HG02938 (cell line): ENCODE measurements around the gene TNFAIP3.
A peak's percentile ranks its signal among the peaks of the same experiment; 100 is the strongest.

ENCODE experiments used
- ATAC-seq: cut with Tn5 transposase; IDR thresholded peaks from one replicate; pipeline ENCODE4 v1.9.1; 2021; ENCODE audit warnings: mild to moderate bottlenecking, moderate library complexity; ENCODE audit not compliant: unreplicated experiment

TNFAIP3 gene

GRCh38 chr6:137917551-137918325 is 50.7 kb downstream of the TNFAIP3 start:
- no peak for ATAC-seq

GRCh38 chr6:137919502-137919823 is 52.4 kb downstream of the TNFAIP3 start:
- no peak for ATAC-seq

- ATAC-seq = no peak
These were observed 53.0 kb downstream of the TNFAIP3 start for GRCh38 chr6:137919837-137920730.

- peak; percentile 58 for ATAC-seq
These were observed 54.8 kb downstream of the TNFAIP3 start for GRCh38 chr6:137921823-137922222.

- no peak for ATAC-seq
These were observed 57.0 kb downstream of the TNFAIP3 start for GRCh38 chr6:137923866-137924653.

- ATAC-seq = no peak
These were observed 58.2 kb downstream of the TNFAIP3 start for GRCh38 chr6:137925141-137925698.

GRCh38 chr6:137926207-137926731 is 59.2 kb downstream of the TNFAIP3 start:
- ATAC-seq = no peak

- no peak for ATAC-seq
These were observed 59.9 kb downstream of the TNFAIP3 start for GRCh38 chr6:137926985-137927384.

- ATAC-seq = peak; percentile 85
These were observed 60.7 kb downstream of the TNFAIP3 start for GRCh38 chr6:137927777-137928218.

GRCh38 chr6:137928286-137928685 is 61.2 kb downstream of the TNFAIP3 start:
- no peak for ATAC-seq

GRCh38 chr6:137931849-137932465 is 64.9 kb downstream of the TNFAIP3 start:
- no peak for ATAC-seq
